Activated CD4-positive, alpha-beta T cell treated with anti-CD3 and anti-CD28 coated beads for 36 hours (primary cell): ENCODE results near the gene CXCR6. TPM values are rescaled to one million over a fixed set of nuclear protein-coding genes. Genes with fewer than 3 reads are reported as not detected.
A peak's percentile ranks its signal among the peaks of the same experiment; 100 is the strongest.

ENCODE experiments used
- ATAC-seq: fragments of 200-7000 bp; cut with Tn5 transposase; one replicate; pipeline ENCODE4 v1.10.0; 2021; ENCODE audit warnings: mild to moderate bottlenecking, moderate library complexity
- CTCF ChIA-PET: fragments of 350-600 bp; sonication (Branson Sonifier 250); formaldehyde crosslinking; loops from one replicate; lab custom pipeline; 2021; ENCODE audit warnings: antibody characterized with exemption; lab: Charles Lee
- POLR2A ChIA-PET: fragments of 350-600 bp; sonication (Branson Sonifier 250); formaldehyde crosslinking; loops from one replicate; lab custom pipeline; 2021; ENCODE audit warnings: antibody characterized with exemption, inconsistent platforms; lab: Charles Lee
- DNase-seq: peaks from one replicate; pipeline ENCODE4 v3.0.0-alpha.2; 2020
- H3K27ac Mint-ChIP-seq: one replicate; pipeline ENCODE4 v1.8.0; 2021; ENCODE audit warnings: mixed read lengths
- H3K27me3 Mint-ChIP-seq: one replicate; pipeline ENCODE4 v1.8.0; 2021; ENCODE audit warnings: mixed read lengths
- H3K36me3 Mint-ChIP-seq: one replicate; pipeline ENCODE4 v1.8.0; 2021; ENCODE audit warnings: low read depth, mixed read lengths
- H3K4me1 Mint-ChIP-seq: one replicate; pipeline ENCODE4 v1.8.0; 2021; ENCODE audit warnings: mixed read lengths
- H3K4me3 Mint-ChIP-seq: one replicate; pipeline ENCODE4 v1.8.0; 2021; ENCODE audit warnings: mild to moderate bottlenecking, moderate library complexity, mixed read lengths
- H3K9me3 Mint-ChIP-seq: one replicate; pipeline ENCODE4 v1.8.0; 2021; ENCODE audit warnings: low read depth, mixed read lengths
- intact Hi-C, 2 experiments: fragments of 100-400 bp; cut with DNase I in 1 of 2; cut with micrococcal nuclease in 1 of 2; formaldehyde crosslinking; loops; one replicate each; pipeline versions ENCODE4 v1.14.2 to v1.15.1; 2022 to 2024; cut with DNase I, micrococcal nuclease
- total RNA-seq, 2 experiments: library from RNA; stranded (reverse); gene quantifications; one replicate each; pipeline ENCODE4 v1.2.3, GENCODE V29; 2021

Gene CXCR6
- total RNA-seq: under 1 TPM; 0.42 to 0.85 TPM

DNA sequence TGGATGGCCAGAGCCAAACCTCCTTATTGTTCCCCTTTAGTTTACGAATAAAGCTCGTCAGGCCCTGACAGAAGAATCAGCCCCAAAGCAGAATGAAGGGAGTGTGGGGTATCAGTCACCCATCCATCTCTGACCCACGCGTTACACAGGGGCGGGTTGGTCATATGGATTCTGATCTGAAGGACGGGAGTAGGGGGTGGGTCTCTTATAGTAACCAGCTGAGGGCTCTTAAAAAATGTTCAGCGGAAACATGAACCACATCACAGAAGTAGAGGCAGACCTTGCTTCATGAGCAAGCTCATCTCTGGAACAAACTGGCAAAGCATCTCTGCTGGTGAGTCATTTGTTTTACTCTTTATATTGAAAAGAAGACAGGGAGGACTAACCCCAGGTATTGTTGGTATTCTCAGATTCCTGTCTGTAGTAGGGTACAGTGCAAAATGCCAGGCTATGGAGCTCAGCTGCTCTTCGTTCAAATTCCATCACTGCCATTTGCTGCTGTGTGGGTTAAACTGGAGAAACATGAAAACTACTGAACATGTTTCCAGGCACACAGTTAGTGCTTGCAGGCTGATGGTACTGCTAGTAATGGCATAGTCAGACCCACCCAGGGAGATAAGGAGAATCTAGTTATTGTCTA lies at the start of gene CXCR6:
Gene CXCR6, plus strand, starts transcription at position 258 of the 640 bp plus-strand sequence. CDS start 3,018 bp downstream, outside the sequence.
- peak within 1 kb of the TSS; percentile 52 for H3K27ac Mint-ChIP-seq
- intact Hi-C loops: loop anchor here (1.0 to 5.0 kb wide), 8 partner anchors 19 to 427 kb away; partner anchors contain the start of genes FYCO1 (in 2 of the 2) and CCR5 (in 1 of the 2)
- peak; percentile 87 for ATAC-seq
- ChIA-PET POLR2A (interaction anchor here (0.5 to 1.2 kb wide), 4 partner anchors 23 to 179 kb away, joined by 3 to 4 read pairs (median 3); partner anchors contain the start of gene FYCO1), CTCF (interaction anchor here (0.6 to 14.6 kb wide), 20 partner anchors 14 to 435 kb away, joined by 3 to 269 read pairs (median 4); partner anchors contain the start of genes CCR5 and FYCO1)
- H3K9me3 Mint-ChIP-seq: peaks cover 5% of the 10 kb centered on the region
- peaks cover 47% of the 10 kb centered on the region for H3K4me1 Mint-ChIP-seq
- DNase-seq: peak; percentile 65
- peaks cover 40% of the 10 kb centered on the region for H3K36me3 Mint-ChIP-seq
- peaks cover 22% of the 10 kb centered on the region for H3K27me3 Mint-ChIP-seq
- H3K4me3 Mint-ChIP-seq: peak within 1 kb of the TSS; percentile 39

DNA sequence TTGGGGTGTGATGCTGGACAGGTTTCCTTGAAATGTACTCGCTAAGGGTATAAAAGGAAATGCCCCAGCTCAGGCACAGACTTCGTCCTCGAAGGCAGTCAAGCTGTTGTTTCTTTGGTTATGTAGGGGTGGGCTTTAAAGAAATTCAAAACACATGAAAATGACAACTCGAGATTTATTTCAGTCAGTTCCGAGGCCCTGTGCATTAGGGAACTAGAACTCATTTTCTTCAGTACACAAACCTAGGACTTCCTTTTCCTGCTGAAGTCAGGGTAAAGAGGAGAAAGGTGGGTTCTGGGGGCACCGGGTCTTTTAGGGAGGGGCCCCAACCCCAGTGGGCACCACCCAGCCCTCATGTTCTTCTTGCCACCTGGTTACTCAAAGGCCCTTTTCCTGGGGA lies 49.2 kb upstream of the CXCR6 start:
- Mint-ChIP-seq H3K36me3 (no peaks in the 10 kb centered on the region), H3K4me1 (peaks cover 32% of the 10 kb centered on the region), H3K27me3 (peaks cover 31% of the 10 kb centered on the region), H3K9me3 (no peaks in the 10 kb centered on the region), H3K4me3 (no peak overlapping the region), H3K27ac (no peak overlapping the region)
- CTCF ChIA-PET: interaction anchor here (0.9 to 1.6 kb wide), 2 partner anchors 13 to 35 kb away, joined by 3 read pairs; no protein-coding TSS in a partner anchor
- DNase-seq: no peak
- POLR2A ChIA-PET: no interaction called here
- intact Hi-C loops: no loop called here
- no peak for ATAC-seq

DNA sequence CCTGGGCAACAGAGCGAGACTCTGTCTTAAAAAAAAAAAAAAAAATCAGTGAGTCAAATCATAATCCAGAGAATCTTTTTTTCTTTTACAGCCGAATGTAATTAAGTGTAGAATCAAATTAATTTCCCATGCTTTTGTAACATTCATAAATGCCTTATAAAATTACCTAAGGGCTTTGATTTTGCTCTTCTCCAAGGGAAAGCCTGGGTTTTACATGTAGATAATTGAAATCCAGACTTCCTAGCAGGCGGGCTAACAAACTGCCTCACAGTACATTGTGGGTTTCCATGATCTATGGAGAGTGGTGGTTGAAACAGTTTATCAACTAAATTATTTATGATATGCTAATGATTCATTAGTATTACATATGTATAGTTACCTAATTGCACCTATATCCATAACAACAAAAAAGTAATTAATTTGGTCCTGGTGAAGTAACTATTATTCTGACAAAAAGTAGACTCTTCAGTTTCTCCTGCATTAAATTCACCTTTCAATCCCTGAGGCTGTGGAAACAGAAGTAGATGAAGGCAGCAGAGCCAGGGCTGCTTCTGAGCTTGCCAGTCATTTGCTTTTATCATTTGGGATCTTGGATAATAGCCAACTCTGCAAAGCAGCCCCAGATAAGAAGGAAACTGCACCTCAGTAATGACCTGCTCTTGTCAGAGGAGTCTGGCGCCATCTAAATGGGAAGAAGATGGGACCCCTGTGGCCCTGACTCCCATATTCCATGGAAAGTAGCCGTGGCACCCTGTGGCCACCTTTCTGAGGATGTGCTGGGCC lies 47.4 kb upstream of the CXCR6 start:
- H3K4me3 Mint-ChIP-seq: no peak overlapping the region
- H3K27ac Mint-ChIP-seq: no peak overlapping the region
- no peaks in the 10 kb centered on the region for H3K36me3 Mint-ChIP-seq
- peaks cover 22% of the 10 kb centered on the region for H3K4me1 Mint-ChIP-seq
- H3K9me3 Mint-ChIP-seq: no peaks in the 10 kb centered on the region
- POLR2A ChIA-PET: no interaction called here
- H3K27me3 Mint-ChIP-seq: peaks cover 26% of the 10 kb centered on the region
- intact Hi-C loops: no loop called here
- CTCF ChIA-PET: interaction anchor here (1.1 kb wide), 1 partner anchor 12 kb away, joined by 3 read pairs; no protein-coding TSS in a partner anchor
- DNase-seq (no peak), ATAC-seq (no peak)

DNA sequence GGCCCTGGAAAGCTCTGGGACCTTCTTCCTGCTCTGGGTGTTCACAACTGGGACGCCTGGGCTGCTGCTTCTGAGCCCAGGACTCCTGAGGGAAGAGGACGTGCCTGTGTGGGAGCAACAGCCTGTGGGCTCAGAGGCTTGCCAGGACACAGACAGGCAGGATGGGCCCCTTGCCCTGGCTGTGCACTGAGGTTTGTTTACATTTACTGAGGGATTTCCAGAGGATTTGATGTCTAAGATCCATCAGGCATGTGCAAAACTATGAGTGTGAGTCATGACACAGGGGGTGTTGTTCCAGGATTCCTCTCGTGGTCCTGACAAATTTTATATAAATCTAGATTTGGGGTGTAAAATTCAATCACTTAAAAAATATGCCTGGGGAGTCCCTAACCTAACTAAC lies 46.3 kb upstream of the CXCR6 start:
- no peak overlapping the region for H3K4me3 Mint-ChIP-seq
- ATAC-seq (no peak), DNase-seq (no peak)
- no peaks in the 10 kb centered on the region for H3K9me3 Mint-ChIP-seq
- intact Hi-C loops: no loop called here
- H3K27me3 Mint-ChIP-seq: peaks cover 20% of the 10 kb centered on the region
- peaks cover 16% of the 10 kb centered on the region for H3K4me1 Mint-ChIP-seq
- CTCF ChIA-PET: no interaction called here
- no peaks in the 10 kb centered on the region for H3K36me3 Mint-ChIP-seq
- POLR2A ChIA-PET: no interaction called here
- no peak overlapping the region for H3K27ac Mint-ChIP-seq

DNA sequence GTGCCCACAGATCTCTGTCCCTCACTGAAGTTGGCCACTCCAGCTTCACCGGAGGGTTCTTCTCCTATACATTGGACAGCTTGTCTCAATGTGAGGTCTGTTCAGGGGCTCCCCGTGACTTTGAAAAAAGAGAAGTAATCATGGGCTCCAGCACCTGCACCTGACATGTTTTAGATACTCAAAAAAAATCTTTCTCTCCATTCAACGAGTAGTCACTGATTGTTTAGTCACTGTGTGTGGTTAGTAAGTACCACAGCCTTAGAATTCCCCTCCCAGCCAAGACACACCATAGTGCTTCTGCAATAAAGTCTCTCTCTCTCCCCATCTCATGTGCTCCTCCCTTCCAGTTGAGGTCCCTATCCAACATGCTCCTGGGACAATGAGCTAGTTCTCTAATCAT lies 38.3 kb upstream of the CXCR6 start:
- intact Hi-C loops: no loop called here
- Mint-ChIP-seq H3K4me3 (no peak overlapping the region), H3K27ac (no peak overlapping the region), H3K27me3 (peaks cover 20% of the 10 kb centered on the region), H3K4me1 (peaks cover 20% of the 10 kb centered on the region), H3K36me3 (peaks cover 3% of the 10 kb centered on the region), H3K9me3 (no peaks in the 10 kb centered on the region)
- ChIA-PET POLR2A (no interaction called here), CTCF (interaction anchor here (1.0 to 1.2 kb wide), 4 partner anchors 17 to 174 kb away, joined by 3 to 4 read pairs (median 4); no protein-coding TSS in a partner anchor)
- DNase-seq (no peak), ATAC-seq (peak; percentile 79)

DNA sequence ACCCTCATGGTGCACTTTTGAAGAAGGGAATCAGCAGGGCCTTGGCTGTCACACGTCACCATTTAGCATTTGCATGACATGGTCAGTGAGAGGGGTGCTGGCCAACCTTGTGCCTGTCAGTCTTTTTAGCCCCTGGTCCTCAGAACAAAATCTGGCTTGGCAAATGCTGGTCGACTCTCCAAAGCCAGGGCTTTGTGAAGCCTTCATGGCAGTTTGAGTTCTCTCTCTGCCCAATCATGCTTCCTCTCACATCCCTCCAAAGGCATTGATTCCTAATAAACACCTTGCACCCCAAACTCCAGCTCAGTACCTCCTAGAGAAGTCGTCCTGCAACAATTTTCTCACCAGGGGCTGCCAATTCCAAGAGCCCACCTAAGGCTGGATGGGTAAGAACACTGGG lies 37.5 kb upstream of the CXCR6 start:
- peaks cover 3% of the 10 kb centered on the region for H3K36me3 Mint-ChIP-seq
- H3K27ac Mint-ChIP-seq: no peak overlapping the region
- ChIA-PET POLR2A (no interaction called here), CTCF (interaction anchor here (1.0 to 1.2 kb wide), 3 partner anchors 145 to 173 kb away, joined by 3 to 4 read pairs (median 3); no protein-coding TSS in a partner anchor)
- ATAC-seq: no peak
- H3K27me3 Mint-ChIP-seq: peaks cover 27% of the 10 kb centered on the region
- DNase-seq: no peak
- H3K4me1 Mint-ChIP-seq: peaks cover 24% of the 10 kb centered on the region
- intact Hi-C loops: no loop called here
- H3K9me3 Mint-ChIP-seq: no peaks in the 10 kb centered on the region
- H3K4me3 Mint-ChIP-seq: no peak overlapping the region

DNA sequence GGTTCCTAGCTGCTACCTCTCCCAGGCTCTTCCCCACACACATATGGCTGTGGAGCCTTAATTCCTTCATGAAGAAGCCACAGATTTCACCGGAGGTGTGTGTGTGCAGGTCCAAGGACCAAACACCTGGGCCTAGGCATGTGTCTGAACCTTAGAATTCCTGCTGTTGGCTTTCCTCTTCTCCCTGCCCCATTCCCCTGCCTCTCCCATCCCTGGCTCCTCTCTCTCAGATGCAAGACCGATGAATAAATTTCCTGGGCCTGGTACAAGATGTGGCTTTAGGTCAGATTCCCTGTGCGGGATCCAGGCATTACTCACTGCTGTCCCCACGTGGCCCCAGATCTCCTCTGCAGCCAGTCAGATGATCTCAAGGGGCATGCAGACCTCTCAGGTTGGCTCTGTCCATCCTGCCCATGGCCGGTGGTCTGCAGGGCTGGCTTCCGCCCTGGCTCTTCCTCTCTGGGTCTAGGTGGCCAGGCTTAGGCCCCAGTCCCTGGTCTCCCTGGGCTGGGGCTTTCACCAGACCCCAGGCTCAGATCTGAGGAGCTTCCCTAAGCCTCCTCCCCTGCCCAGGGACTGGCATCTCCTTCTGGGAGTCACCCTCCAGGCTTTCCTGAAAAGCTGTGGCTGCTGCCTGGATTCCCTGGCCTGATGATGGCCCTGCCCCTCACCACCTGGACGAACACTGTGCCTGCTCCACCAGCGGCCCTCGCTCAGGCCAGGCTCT lies 36.4 kb upstream of the CXCR6 start:
- POLR2A ChIA-PET: no interaction called here
- ATAC-seq (no peak), DNase-seq (no peak)
- intact Hi-C loops: no loop called here
- Mint-ChIP-seq H3K27me3 (peaks cover 28% of the 10 kb centered on the region), H3K36me3 (peaks cover 3% of the 10 kb centered on the region), H3K4me3 (no peak overlapping the region), H3K27ac (no peak overlapping the region), H3K4me1 (peaks cover 26% of the 10 kb centered on the region), H3K9me3 (no peaks in the 10 kb centered on the region)
- CTCF ChIA-PET: no interaction called here

DNA sequence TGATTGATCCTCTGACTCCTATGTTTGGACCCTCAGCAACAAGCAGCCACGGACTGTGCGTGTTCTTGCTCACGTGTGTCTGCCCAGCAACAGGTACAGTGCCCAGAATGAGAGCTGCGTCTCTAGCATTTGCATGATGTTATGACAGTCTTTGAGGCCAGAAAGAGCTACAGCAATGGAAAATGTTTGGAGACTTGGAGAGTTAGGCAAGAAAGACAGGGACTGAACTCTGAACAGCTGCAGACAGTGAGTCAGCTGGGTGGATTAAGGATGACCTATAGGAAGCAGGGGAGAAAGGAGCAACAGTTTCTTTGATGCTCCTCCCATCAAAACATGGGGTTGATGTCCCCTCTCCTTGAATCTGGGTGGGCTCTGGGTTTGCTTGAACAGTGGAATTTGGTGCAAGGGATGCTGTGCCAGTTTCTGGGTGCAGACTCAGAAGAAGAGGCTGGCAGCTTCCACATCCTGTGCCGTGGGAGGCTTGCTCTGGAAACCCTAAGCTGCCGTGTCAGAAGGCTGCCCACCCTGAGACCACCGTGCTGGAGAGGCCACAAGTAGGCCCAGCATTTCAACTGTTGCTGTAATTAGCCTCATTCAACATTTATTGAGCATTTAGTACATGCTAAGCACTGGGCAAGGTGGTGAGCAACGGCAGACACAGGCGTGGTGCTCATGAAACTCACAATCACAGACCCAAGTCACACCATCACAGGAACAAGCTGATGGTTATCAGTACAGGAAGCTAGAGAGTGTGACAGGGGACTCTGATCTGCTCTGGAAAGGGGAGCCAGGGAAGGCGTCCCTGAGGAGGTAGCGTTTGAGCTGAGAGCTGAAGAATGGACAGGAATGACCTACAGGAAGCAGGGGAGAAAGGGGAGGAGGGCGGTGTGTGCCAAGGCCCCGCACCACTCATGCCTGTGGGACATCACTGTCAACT lies 35.2 kb upstream of the CXCR6 start:
- Mint-ChIP-seq H3K27ac (no peak overlapping the region), H3K9me3 (no peaks in the 10 kb centered on the region), H3K4me3 (no peak overlapping the region), H3K4me1 (peaks cover 29% of the 10 kb centered on the region), H3K36me3 (peaks cover 5% of the 10 kb centered on the region), H3K27me3 (peaks cover 36% of the 10 kb centered on the region)
- ChIA-PET POLR2A (no interaction called here), CTCF (interaction anchor here (1.2 kb wide), 1 partner anchor 29 kb away, joined by 4 read pairs; no protein-coding TSS in a partner anchor)
- ATAC-seq (peak; percentile 61), DNase-seq (no peak)
- intact Hi-C loops: no loop called here

DNA sequence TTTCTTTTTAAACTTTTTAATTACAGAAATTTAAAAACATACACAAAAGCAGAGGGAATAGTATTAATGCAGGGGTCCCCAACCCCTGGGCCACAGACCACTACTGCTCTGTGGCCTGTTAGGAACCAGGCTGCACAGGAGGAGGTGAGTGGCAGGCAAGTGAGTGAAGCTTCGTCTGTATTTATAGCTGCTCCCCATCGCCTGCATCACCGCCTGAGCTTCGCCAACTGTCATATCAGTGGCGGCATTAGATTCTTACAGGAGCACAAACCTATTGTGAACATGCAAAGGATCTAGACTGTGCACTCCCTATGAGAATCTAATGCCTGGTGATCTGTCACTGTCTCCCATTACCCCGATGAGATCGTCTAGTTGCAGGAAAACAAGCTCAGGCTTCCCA lies 34.5 kb upstream of the CXCR6 start:
- POLR2A ChIA-PET: no interaction called here
- ATAC-seq: no peak
- H3K9me3 Mint-ChIP-seq: no peaks in the 10 kb centered on the region
- peaks cover 5% of the 10 kb centered on the region for H3K36me3 Mint-ChIP-seq
- DNase-seq: no peak
- CTCF ChIA-PET: interaction anchor here (1.2 kb wide), 1 partner anchor 28 kb away, joined by 4 read pairs; no protein-coding TSS in a partner anchor
- H3K27ac Mint-ChIP-seq: no peak overlapping the region
- peaks cover 43% of the 10 kb centered on the region for H3K27me3 Mint-ChIP-seq
- H3K4me1 Mint-ChIP-seq: peaks cover 29% of the 10 kb centered on the region
- intact Hi-C loops: no loop called here
- H3K4me3 Mint-ChIP-seq: no peak overlapping the region

DNA sequence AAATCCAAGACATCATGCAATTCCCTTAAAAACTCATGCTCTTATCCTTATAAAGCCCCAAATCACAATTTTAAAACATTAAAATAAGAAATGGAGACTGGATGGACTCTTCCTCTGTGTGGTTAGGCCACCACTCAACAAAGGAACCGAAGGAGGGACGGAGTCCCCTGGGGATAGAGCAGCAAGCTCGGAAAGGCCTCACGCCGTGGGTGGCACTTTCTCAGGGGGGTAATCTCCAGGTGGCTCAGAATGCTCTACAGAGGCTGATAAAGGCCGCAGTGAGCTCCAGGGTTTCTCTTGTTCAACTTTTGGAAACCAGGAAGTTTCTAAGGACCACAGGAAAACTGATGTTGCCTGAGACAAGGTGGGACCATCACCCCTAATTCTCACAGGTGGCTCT lies 33.7 kb upstream of the CXCR6 start:
- Mint-ChIP-seq H3K27ac (no peak overlapping the region), H3K9me3 (no peaks in the 10 kb centered on the region), H3K36me3 (peaks cover 5% of the 10 kb centered on the region), H3K4me3 (no peak overlapping the region), H3K4me1 (peaks cover 29% of the 10 kb centered on the region), H3K27me3 (peaks cover 46% of the 10 kb centered on the region)
- ChIA-PET POLR2A (no interaction called here), CTCF (interaction anchor here (0.8 kb wide), 1 partner anchor 166 kb away, joined by 3 read pairs; no protein-coding TSS in a partner anchor)
- DNase-seq (no peak), ATAC-seq (no peak)
- intact Hi-C loops: no loop called here
